Small intestine (tissue), 7 donors: Measurements from ENCODE around the gene ANKRD52. TPM values are rescaled to one million over a fixed set of nuclear protein-coding genes. Genes with fewer than 3 reads are reported as not detected.

Experiments used
- DNase-seq, 2 donors: peaks; one replicate each; pipeline versions ENCODE4 v3.0.0 to v3.0.0-alpha.2; 2013
- FAIRE-seq: peaks from 2 replicates; lab custom pipeline; 2012; peaks lifted over from hg19 to GRCh38; lab: Jason Lieb, UNC
- H3K27ac ChIP-seq, 3 donors: one replicate each; pipeline ENCODE4 v1.5.1; 2013; ENCODE audit warnings: low read length in 2 of 3, mild to moderate bottlenecking in 2 of 3, control low read depth in 1 of 3, inconsistent platforms in 1 of 3, low read depth in 1 of 3, moderate library complexity in 1 of 3
- H3K27me3 ChIP-seq, 3 donors: one replicate each; pipeline ENCODE4 v1.6.1; 2013; ENCODE audit warnings: low read length in 3 of 3, inconsistent platforms in 1 of 3; ENCODE audit not compliant: control insufficient read depth in 3 of 3, insufficient read depth in 3 of 3
- H3K36me3 ChIP-seq, 3 donors: one replicate each; pipeline ENCODE4 v1.6.1; 2013; ENCODE audit warnings: low read length in 3 of 3, inconsistent platforms in 1 of 3, low read depth in 1 of 3, mild to moderate bottlenecking in 1 of 3, moderate library complexity in 1 of 3; ENCODE audit not compliant: control insufficient read depth in 3 of 3, insufficient read depth in 2 of 3
- H3K4me1 ChIP-seq, 3 donors: one replicate each; pipeline ENCODE4 v1.6.1; 2013; ENCODE audit warnings: low read length in 2 of 3, inconsistent platforms in 1 of 3, low read depth in 1 of 3, mild to moderate bottlenecking in 1 of 3, moderate library complexity in 1 of 3; ENCODE audit not compliant: control insufficient read depth in 3 of 3, insufficient read depth in 2 of 3
- H3K4me3 ChIP-seq, 3 donors: one replicate each; pipeline ENCODE4 v1.5.1; 2013; ENCODE audit warnings: low read length in 3 of 3, control low read depth in 1 of 3, inconsistent platforms in 1 of 3, low read depth in 1 of 3, mild to moderate bottlenecking in 1 of 3, moderate library complexity in 1 of 3
- H3K9me3 ChIP-seq, 2 donors: one replicate each; pipeline ENCODE4 v1.6.1; 2013; ENCODE audit warnings: low read depth in 1 of 2, low read length in 1 of 2; ENCODE audit not compliant: control insufficient read depth in 2 of 2, insufficient read depth in 1 of 2
- WGBS, 3 donors: extraction: QIAGEN DNeasy Blood & Tissue Kit; methylation state at CpG; one replicate each; pipeline ENCODE4 v1.1.7; 2013; 5-methylcytosine and 5-hydroxymethylcytosine counted together
- polyA plus RNA-seq, 4 donors: library from polyadenylated mRNA; stranded (reverse) in 3 of 4; unstranded in 1 of 4; fragments of 200-250 nt in 3 of 4; fragments of 120-200 nt in 1 of 4; gene quantifications; one replicate each; pipeline versions ENCODE4 v1.2.1 to v1.2.3, GENCODE V29; 2013
- donor health status: healthy with polysubstance abuse.
- donor health status: control.
- donor health status: control.
- donor health status: Bipolar disorder and iron deficiency.
- donor health status: healthy.

Gene ANKRD52
- polyA plus RNA-seq, 4 donors: 5.1 to 23.9 (median 10.3) TPM

- 1 to 7% (median 3%) methylated on average over 10 of the region's 10 CpGs for WGBS, 3 donors
- H3K4me1 ChIP-seq: peaks cover 2 to 12% (median 7%) of the 10 kb centered on the region in 3 donors
- FAIRE-seq (no peak), DNase-seq (peak; percentile 15 to 20)
- no peaks in the 10 kb centered on the region for H3K27me3 ChIP-seq
- no peaks in the 10 kb centered on the region for H3K9me3 ChIP-seq
- H3K27ac ChIP-seq: peak overlapping the region; percentile 3 to 75 (median 58)
- H3K4me3 ChIP-seq: peak overlapping the region; percentile 86 to 95 (median 89)
- H3K36me3 ChIP-seq: peaks cover 5 to 26% (median 13%) of the 10 kb centered on the region in 3 donors
Observed at GRCh38 chr12:56188131-56188777, 69.9 kb downstream of the ANKRD52 start.

Other genes starting within 250 kb of the ANKRD52 start
- 10 to 100 TPM in 1 of 4 donors, 1 to 10 TPM in 3; 1.1 to 16.1 (median 1.6) TPM for gene IKZF4, start 237.3 kb downstream of the ANKRD52 start, polyA plus RNA-seq
- gene RPS26, start 216.5 kb downstream of the ANKRD52 start, polyA plus RNA-seq: 1,000 to 10,000 TPM in 3 of 4 donors, 100 to 1,000 TPM in 1; 253 to 1,993 (median 1,176) TPM
- gene ERBB3, start 178.2 kb downstream of the ANKRD52 start, polyA plus RNA-seq: 100 to 1,000 TPM in 2 of 4 donors, 10 to 100 TPM in 2; 53.0 to 436 (median 106) TPM
- gene PA2G4, start 153.8 kb downstream of the ANKRD52 start, polyA plus RNA-seq: 100 to 1,000 TPM in 2 of 4 donors, 10 to 100 TPM in 2; 63.7 to 156 (median 93.2) TPM
- gene RPL41, start 141.8 kb downstream of the ANKRD52 start, polyA plus RNA-seq: 1,000 to 10,000 TPM; 3,267 to 7,277 (median 5,942) TPM
- gene ZC3H10, start 140.1 kb downstream of the ANKRD52 start, polyA plus RNA-seq: 1 to 10 TPM; 1.1 to 4.0 (median 2.1) TPM
- gene ESYT1, start 130.1 kb downstream of the ANKRD52 start, polyA plus RNA-seq: 10 to 100 TPM in 2 of 4 donors, 1 to 10 TPM in 2; 2.7 to 51.8 (median 23.7) TPM
- gene MYL6B, start 105.8 kb downstream of the ANKRD52 start, polyA plus RNA-seq: 10 to 100 TPM; 24.8 to 49.7 (median 29.9) TPM
- gene MYL6, start 100.0 kb downstream of the ANKRD52 start, polyA plus RNA-seq: 1,000 to 10,000 TPM; 1,147 to 4,316 (median 2,966) TPM
- 10 to 100 TPM; 18.6 to 67.5 (median 25.7) TPM for gene SMARCC2, start 68.9 kb downstream of the ANKRD52 start, polyA plus RNA-seq
- gene RNF41, start 36.5 kb downstream of the ANKRD52 start, polyA plus RNA-seq: 10 to 100 TPM; 11.4 to 31.2 (median 18.3) TPM
- gene NABP2, start 34.0 kb downstream of the ANKRD52 start, polyA plus RNA-seq: 10 to 100 TPM; 28.7 to 47.4 (median 34.5) TPM
- 100 to 1,000 TPM; 178 to 689 (median 367) TPM for gene SLC39A5, start 28.3 kb downstream of the ANKRD52 start, polyA plus RNA-seq
- gene COQ10A, start 8.6 kb upstream of the ANKRD52 start, polyA plus RNA-seq: 10 to 100 TPM in 2 of 4 donors, 1 to 10 TPM in 2; 5.4 to 10.5 (median 8.0) TPM
- 100 to 1,000 TPM in 3 of 4 donors, 10 to 100 TPM in 1; 94.6 to 138 (median 117) TPM for gene CS, start 41.9 kb upstream of the ANKRD52 start, polyA plus RNA-seq
- gene CNPY2, start 57.6 kb upstream of the ANKRD52 start, polyA plus RNA-seq: 100 to 1,000 TPM in 3 of 4 donors, 10 to 100 TPM in 1; 80.0 to 195 (median 134) TPM
- 10 to 100 TPM; 20.8 to 84.2 (median 31.1) TPM for gene PAN2, start 75.6 kb upstream of the ANKRD52 start, polyA plus RNA-seq
- under 1 TPM in 2 of 4 donors, not detected in 2; 0.57 to 0.92 TPM for gene IL23A, start 80.5 kb upstream of the ANKRD52 start, polyA plus RNA-seq
- gene STAT2, start 101.7 kb upstream of the ANKRD52 start, polyA plus RNA-seq: 100 to 1,000 TPM in 1 of 4 donors, 10 to 100 TPM in 3; 28.9 to 120 (median 42.7) TPM
- gene APOF, start 104.5 kb upstream of the ANKRD52 start, polyA plus RNA-seq: under 1 TPM in 1 of 4 donors, not detected in 3; 0.19 TPM
- 10 to 100 TPM in 2 of 4 donors, 1 to 10 TPM in 2; 3.2 to 21.6 (median 8.6) TPM for gene TIMELESS, start 191.0 kb upstream of the ANKRD52 start, polyA plus RNA-seq
- gene MIP, start 196.3 kb upstream of the ANKRD52 start, polyA plus RNA-seq: under 1 TPM in 2 of 4 donors, not detected in 2; 0.06 to 0.07 TPM
- 1 to 10 TPM; 1.4 to 4.7 (median 2.6) TPM for gene SPRYD4, start 210.2 kb upstream of the ANKRD52 start, polyA plus RNA-seq
- 1 to 10 TPM in 2 of 4 donors, under 1 TPM in 2; 0.54 to 2.1 (median 0.87) TPM for gene GLS2, start 229.8 kb upstream of the ANKRD52 start, polyA plus RNA-seq